HL-60 (cell line): ENCODE results near the gene AP4M1.

Experiments used
- CTCF ChIP-seq: IDR thresholded peaks from one replicate; pipeline ENCODE4 v1.5.1; 2011; ENCODE audit warnings: low read length, control low read depth, inconsistent platforms; ENCODE audit not compliant: insufficient read depth
- GABPA ChIP-seq: IDR thresholded peaks from 2 replicates; pipeline ENCODE4 v1.6.1; 2012; ENCODE audit warnings: low read depth
- POLR2AphosphoS5 ChIP-seq: IDR thresholded peaks from 2 replicates; pipeline ENCODE4 v1.6.1; 2012; ENCODE audit warnings: low read depth
- REST ChIP-seq: IDR thresholded peaks from 2 replicates; pipeline ENCODE4 v1.6.1; 2012; ENCODE audit warnings: low read depth; ENCODE audit not compliant: insufficient replicate concordance

- TF ChIP-seq POLR2AphosphoS5 (peak; percentile 84), CTCF (no peak), GABPA (peak; percentile 35; the same call in 1 of the 2 replicates), REST (peak; percentile 66)
These were observed 25.8 kb downstream of the AP4M1 start, which contains the start of gene MBLAC1 for GRCh38 chr7:100126931-100127865.
